SH-SY5Y (cell line): ENCODE measurements around the gene FABP7.

Source experiments
- GATA2 ChIP-seq: IDR thresholded peaks from 2 replicates; pipeline ENCODE4 v1.6.1; 2011; ENCODE audit warnings: mild to moderate bottlenecking, low read depth, low read length
- GATA3 ChIP-seq: IDR thresholded peaks from 2 replicates; pipeline ENCODE4 v1.6.1; 2011; ENCODE audit warnings: low read depth, mild to moderate bottlenecking, low read length, moderate library complexity

The FABP7 gene

DNA sequence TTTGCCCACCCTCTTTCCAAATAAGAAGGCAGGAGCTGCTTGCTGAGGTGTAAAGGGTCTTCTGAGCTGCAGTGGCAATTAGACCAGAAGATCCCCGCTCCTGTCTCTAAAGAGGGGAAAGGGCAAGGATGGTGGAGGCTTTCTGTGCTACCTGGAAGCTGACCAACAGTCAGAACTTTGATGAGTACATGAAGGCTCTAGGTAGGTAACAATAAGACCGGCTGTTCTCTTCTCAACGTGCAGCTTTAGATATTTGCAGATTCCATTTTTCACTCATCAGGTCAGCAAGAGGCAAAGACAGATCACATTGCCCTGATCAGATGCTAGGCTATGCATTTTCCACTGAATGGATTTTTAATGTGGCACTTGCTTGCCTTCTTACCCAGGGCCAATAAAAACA lies at the start of gene FABP7:
FABP7 (plus strand) TSS at position 50 of the 400 bp plus-strand sequence; CDS start at position 129, 79 bp downstream.
- no peak for TF ChIP-seq GATA3
- TF ChIP-seq GATA2 = no peak

GRCh38 chr6:122730334-122730733 lies 49.2 kb upstream of the FABP7 start:
- TF ChIP-seq GATA2 = no peak
- no peak for TF ChIP-seq GATA3

- no peak for TF ChIP-seq GATA3
- no peak for TF ChIP-seq GATA2
Observed at GRCh38 chr6:122730775-122731386, 48.6 kb upstream of the FABP7 start.

DNA sequence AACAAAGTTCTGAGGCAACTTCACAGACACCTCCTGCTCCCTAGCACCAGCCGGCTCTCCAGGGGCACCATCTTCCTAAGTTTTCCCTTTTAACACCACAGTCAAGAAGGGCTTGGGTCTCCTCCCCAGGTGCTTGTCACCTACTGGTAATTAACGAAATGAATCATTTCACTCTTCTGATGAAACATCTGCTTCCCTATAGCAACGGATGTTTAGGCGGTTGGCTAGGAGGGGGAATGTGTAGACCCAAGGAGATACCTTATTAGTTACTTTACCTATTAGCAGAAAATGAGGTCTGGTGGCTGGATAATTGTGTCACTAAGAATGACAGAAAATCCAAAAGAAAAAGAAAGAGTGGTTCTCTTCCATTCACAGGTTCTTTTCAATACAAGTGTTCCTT lies 46.3 kb upstream of the FABP7 start:
- TF ChIP-seq GATA3 (no peak), GATA2 (no peak)

DNA sequence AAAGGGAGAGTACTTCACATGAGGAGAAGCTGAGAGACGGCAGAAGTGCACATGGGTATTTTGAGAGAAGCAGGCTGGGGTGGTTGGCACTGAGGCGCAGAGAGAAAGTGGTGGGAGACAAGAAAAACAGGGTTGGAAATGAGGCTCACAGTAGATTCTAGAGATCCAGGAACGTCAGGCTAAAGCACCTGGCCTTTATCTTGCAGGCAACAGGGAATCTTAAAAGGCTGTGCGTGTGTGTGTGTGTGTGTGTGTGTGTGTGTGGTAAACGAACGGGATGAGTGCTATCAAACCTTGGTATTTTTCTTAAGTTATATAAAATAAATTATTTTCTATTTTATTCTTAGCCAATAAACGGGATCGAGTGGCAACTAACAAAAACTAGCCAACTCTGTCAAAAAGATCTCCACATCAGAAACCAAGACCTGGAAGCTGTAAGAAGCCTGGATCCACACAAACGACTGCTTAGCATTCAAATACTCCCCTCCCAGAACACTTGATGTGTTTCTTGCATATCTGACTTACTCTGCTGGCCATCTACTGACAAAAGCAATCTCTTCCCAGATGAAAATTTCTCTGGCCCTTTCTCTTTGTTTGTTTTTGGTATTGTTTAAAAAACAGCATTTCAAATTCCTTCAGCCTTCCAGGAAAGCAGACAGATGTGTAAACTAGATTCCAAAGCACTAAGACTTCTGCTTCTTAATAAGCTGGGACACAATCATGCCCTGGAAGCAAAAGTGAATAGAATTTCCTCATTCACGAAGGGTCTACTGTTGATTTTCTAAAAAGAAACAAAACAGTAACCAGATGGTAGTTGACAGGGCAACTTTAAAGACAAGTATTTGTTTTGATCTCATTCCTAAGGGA lies 44.8 kb upstream of the FABP7 start:
- TF ChIP-seq GATA2 (no peak), GATA3 (no peak)

- TF ChIP-seq GATA3 (no peak), GATA2 (no peak)
Observed at GRCh38 chr6:122735582-122735981, 43.9 kb upstream of the FABP7 start.

DNA sequence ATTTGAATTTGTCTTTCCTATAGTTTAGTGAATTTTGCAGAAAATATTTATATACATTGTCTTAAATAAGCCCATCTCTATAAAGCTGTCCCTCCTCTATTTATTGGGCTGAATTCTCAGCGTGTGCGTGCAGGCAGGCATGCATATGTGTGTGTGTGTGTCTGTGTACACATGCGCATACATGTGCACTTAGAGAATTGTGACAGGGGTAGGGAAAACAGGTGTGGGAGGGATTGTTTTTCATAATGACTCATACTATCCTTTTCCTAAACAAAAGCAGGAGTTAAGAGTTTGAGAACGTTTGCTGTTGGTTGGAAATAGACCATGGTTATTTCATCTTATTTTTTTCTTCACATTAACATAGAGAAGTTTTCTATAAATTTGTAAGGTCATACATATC lies 43.4 kb upstream of the FABP7 start:
- TF ChIP-seq GATA3 (no peak), GATA2 (no peak)

DNA sequence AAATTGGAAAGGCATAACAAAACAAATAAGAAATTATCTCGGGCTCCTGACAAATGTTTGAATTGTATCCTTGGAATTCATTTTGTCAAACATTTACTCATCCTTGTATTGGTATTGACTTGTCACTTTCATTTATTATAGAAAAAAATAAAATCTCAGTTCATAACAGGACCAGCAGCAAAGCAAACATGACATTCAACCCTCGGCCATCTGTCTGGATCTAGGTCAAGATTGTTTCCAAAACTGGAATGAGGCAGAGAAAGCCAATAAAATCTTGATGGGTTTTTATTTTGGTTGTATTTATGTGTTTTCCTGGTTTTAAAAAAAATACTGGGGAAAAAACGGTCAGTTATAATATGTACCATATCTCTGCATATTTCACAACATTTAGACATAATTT lies 42.9 kb upstream of the FABP7 start:
- no peak for TF ChIP-seq GATA3
- no peak for TF ChIP-seq GATA2

DNA sequence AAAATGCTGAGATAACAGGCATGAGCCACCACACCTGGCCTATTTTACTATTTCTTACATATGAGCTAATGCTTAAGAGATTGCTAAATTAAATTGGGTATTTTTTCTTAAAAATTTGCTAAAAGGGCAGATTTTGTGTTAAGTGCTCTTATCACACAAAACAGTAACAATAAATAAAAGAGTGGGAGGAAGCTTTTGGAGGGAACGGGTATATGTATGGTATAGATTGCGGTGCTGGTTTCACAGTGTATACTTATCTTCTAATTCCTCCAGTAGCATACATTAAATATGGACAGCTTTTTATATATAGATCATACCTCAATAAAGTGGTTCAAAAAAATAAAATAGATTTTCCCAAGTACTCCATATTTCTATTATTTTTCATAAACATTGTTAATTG lies 39.4 kb upstream of the FABP7 start:
- TF ChIP-seq GATA3 (no peak), GATA2 (no peak)

DNA sequence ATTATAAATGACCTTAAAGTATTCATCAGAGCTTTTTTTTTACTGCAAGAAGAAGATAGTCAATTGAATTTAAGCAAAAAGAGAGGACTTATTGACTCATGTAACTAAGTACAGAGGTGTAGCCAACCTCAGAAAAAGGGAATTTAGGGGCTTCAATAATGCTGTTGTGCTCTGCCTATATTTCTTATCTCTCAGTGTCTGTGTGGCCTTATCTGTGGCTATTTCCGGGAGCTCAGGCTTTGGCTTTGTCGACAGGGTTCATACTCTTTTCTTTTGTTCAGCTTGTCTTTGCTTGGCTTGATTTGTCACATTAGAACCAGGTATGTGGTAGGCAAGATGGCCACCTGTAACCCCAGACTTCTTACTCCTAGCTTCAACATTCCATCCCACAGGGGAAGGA lies 38.6 kb upstream of the FABP7 start:
- TF ChIP-seq GATA2 (no peak), GATA3 (no peak)

DNA sequence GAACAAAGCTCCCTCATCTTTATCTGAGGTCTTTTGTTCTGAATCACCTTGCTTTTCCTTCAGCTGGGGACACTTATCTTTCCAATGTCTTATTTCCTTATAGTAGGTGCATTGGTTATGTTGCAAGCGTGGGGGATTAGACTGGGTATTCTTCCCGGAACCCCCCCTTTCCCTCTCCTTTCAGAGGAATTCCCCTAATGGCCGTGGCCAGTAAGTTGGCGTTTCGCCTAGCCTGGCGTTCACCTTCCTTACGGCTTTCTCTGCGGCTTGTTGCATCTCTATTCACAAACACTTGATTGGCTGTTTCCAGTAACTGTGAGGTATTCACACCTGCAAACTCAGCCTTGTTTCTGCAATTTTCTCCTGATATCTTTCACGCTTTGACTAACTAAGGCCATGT lies 32.8 kb upstream of the FABP7 start:
- no peak for TF ChIP-seq GATA3

DNA sequence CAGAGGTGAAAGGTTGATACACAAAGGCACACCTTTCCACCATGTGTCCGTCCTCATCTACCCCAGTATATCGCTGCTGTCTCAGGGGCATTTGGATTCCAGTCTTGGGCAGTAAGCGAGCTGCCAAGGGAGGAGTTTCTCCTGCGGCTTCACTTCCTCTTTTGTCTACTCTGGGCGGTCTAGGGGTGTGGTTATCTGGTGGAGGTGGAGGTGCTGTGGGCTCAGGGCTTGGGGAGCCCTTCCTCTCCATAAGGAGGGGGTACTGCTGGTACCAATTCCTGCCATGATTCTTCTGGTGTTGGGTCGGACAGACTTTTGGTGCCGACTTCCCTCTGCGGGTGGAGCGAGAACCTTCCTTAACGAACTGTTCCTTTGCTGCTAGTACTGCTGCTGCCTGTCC lies 31.9 kb upstream of the FABP7 start:
- TF ChIP-seq GATA2 = no peak
- TF ChIP-seq GATA3 = no peak

DNA sequence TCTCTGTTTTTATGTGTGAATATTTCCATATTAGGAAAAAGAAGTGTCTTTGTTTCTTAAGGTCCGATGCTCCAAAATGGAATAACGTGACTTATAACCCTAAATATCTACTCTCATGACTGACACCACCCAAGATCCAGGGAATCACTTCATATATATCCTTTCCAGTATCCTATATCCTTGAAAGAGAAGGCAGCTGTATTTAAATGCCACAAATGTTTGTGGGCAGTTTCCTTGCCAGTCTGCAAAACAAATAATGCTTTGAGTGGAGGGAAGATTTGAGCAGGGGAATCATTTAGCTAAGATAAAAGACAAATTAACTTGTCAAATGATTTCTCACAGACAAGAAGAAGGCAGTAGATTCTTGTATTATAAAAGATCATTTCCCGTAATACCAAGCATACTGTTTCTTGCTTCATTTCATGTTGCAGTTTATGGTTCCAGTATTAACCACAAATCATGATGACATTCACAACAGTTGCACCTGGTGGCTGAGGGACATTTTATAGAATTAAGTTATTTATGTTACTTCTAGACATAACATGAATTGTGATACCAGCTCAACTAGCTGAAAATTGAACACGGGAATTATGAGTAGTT lies 30.0 kb upstream of the FABP7 start:
- no peak for TF ChIP-seq GATA2
- no peak for TF ChIP-seq GATA3

DNA sequence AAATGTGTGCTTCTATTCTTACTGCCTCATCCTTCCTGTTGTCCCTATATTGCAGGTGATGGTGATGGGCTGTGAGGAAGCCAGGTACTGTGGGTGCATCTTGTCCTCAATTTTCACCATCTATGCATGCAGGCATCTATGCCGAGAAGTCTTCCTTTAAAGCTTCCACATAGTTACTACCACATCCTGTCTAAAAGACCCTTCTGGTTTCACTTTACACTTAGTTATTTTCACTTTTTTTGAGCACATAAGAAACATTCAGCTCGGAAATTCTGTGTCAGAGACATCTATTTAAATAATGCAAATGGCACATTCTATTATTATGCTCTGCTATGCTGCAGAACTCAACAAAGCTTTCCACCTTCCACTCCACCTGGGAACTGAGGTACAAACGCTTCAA lies 28.2 kb upstream of the FABP7 start:
- no peak for TF ChIP-seq GATA3
- no peak for TF ChIP-seq GATA2

GRCh38 chr6:122752459-122752858 lies 27.1 kb upstream of the FABP7 start:
- TF ChIP-seq GATA2 = no peak
- no peak for TF ChIP-seq GATA3
